ENCODE data around the gene ATP1A1. TPM values are rescaled to one million over a fixed set of nuclear protein-coding genes. Genes with fewer than 3 reads are reported as not detected.

The ATP1A1 gene
- total RNA-seq, 1 donor: 122 TPM

- Histone ChIP-seq H3K27me3 (ENCODE audit: insufficient read depth, low read length) (no peaks in the 10 kb centered on the region), H2AFZ (ENCODE audit: low read length) (no peak overlapping the region), H3K4me1 (ENCODE audit: insufficient read depth, low read length) (no peaks in the 10 kb centered on the region), H3K9me3 (ENCODE audit: low read depth, low read length) (no peaks in the 10 kb centered on the region), H3K4me2 (ENCODE audit: insufficient read depth, low read length) (no peak overlapping the region), H3K79me2 (ENCODE audit: insufficient read depth, low read length) (no peaks in the 10 kb centered on the region), H4K20me1 (ENCODE audit: insufficient read depth, low read length) (no peaks in the 10 kb centered on the region), H3K36me3 (ENCODE audit: insufficient read depth, low read length) (no peaks in the 10 kb centered on the region), H3K27ac (ENCODE audit: low read depth, low read length) (no peak overlapping the region), H3K4me3 (ENCODE audit: insufficient read depth, low read length) (no peak overlapping the region)
- DNase-seq (ENCODE audit: insufficient read length, low spot score, missing footprints): no peak
- TF ChIP-seq CTCF (IDR thresholded peaks at IDR 0.05; ENCODE audit: extremely low read depth, low read depth, low read length): no peak
These were observed 37.0 kb upstream of the ATP1A1 start for GRCh38 chr1:116335850-116336624.

- Histone ChIP-seq H3K4me1 (ENCODE audit: insufficient read depth, low read length) (no peaks in the 10 kb centered on the region), H3K36me3 (ENCODE audit: insufficient read depth, low read length) (no peaks in the 10 kb centered on the region), H4K20me1 (ENCODE audit: insufficient read depth, low read length) (no peaks in the 10 kb centered on the region), H2AFZ (ENCODE audit: low read length) (no peak overlapping the region), H3K4me3 (ENCODE audit: insufficient read depth, low read length) (no peak overlapping the region), H3K9me3 (ENCODE audit: low read depth, low read length) (no peaks in the 10 kb centered on the region), H3K79me2 (ENCODE audit: insufficient read depth, low read length) (no peaks in the 10 kb centered on the region), H3K27me3 (ENCODE audit: insufficient read depth, low read length) (no peaks in the 10 kb centered on the region), H3K4me2 (ENCODE audit: insufficient read depth, low read length) (no peak overlapping the region), H3K27ac (ENCODE audit: low read depth, low read length) (no peak overlapping the region)
- DNase-seq (ENCODE audit: insufficient read length, low spot score, missing footprints): no peak
- no peak for TF ChIP-seq CTCF (IDR thresholded peaks at IDR 0.05; ENCODE audit: extremely low read depth, low read depth, low read length)
These were observed 35.6 kb upstream of the ATP1A1 start for GRCh38 chr1:116337398-116337797.

- Histone ChIP-seq H3K27me3 (ENCODE audit: insufficient read depth, low read length) (no peaks in the 10 kb centered on the region), H2AFZ (ENCODE audit: low read length) (no peak overlapping the region), H3K4me1 (ENCODE audit: insufficient read depth, low read length) (no peaks in the 10 kb centered on the region), H4K20me1 (ENCODE audit: insufficient read depth, low read length) (no peaks in the 10 kb centered on the region), H3K4me3 (ENCODE audit: insufficient read depth, low read length) (no peak overlapping the region), H3K36me3 (ENCODE audit: insufficient read depth, low read length) (no peaks in the 10 kb centered on the region), H3K79me2 (ENCODE audit: insufficient read depth, low read length) (no peaks in the 10 kb centered on the region), H3K9me3 (ENCODE audit: low read depth, low read length) (no peaks in the 10 kb centered on the region), H3K4me2 (ENCODE audit: insufficient read depth, low read length) (no peak overlapping the region), H3K27ac (ENCODE audit: low read depth, low read length) (no peak overlapping the region)
- TF ChIP-seq CTCF (IDR thresholded peaks at IDR 0.05; ENCODE audit: extremely low read depth, low read depth, low read length): no peak
- no peak for DNase-seq (ENCODE audit: insufficient read length, low spot score, missing footprints)
These were observed 34.6 kb upstream of the ATP1A1 start for GRCh38 chr1:116338400-116338799.

GRCh38 chr1:116340506-116341231 lies 32.4 kb upstream of the ATP1A1 start:
- Histone ChIP-seq H3K4me2 (ENCODE audit: insufficient read depth, low read length) (no peak overlapping the region), H3K79me2 (ENCODE audit: insufficient read depth, low read length) (no peaks in the 10 kb centered on the region), H3K9me3 (ENCODE audit: low read depth, low read length) (no peaks in the 10 kb centered on the region), H4K20me1 (ENCODE audit: insufficient read depth, low read length) (no peaks in the 10 kb centered on the region), H3K4me1 (ENCODE audit: insufficient read depth, low read length) (no peaks in the 10 kb centered on the region), H3K27me3 (ENCODE audit: insufficient read depth, low read length) (no peaks in the 10 kb centered on the region), H3K36me3 (ENCODE audit: insufficient read depth, low read length) (no peaks in the 10 kb centered on the region), H2AFZ (ENCODE audit: low read length) (no peak overlapping the region), H3K4me3 (ENCODE audit: insufficient read depth, low read length) (no peak overlapping the region), H3K27ac (ENCODE audit: low read depth, low read length) (no peak overlapping the region)
- TF ChIP-seq CTCF (IDR thresholded peaks at IDR 0.05; ENCODE audit: extremely low read depth, low read depth, low read length): no peak
- no peak for DNase-seq (ENCODE audit: insufficient read length, low spot score, missing footprints)

Data from osteoblast (primary cell).